Neuronal stem cell (in vitro differentiated cells): Measurements from ENCODE around the gene ALS2.
"Not testable (repeated sequence)": the region's sequence is repeated elsewhere in the genome, so short reads cannot be mapped to it uniquely, and the experiment has no call there.

ENCODE experiments used
- DNase-seq: peaks from one replicate; pipeline ENCODE4 v3.0.0-alpha.2; 2013; ENCODE audit warnings: low spot score
- H2AFZ ChIP-seq: one replicate; pipeline ENCODE4 v1.6.1; 2013; ENCODE audit warnings: mild to moderate bottlenecking, low read length, inconsistent platforms
- H2AK5ac ChIP-seq: 2 replicates; pipeline ENCODE4 v1.6.1; 2013; ENCODE audit warnings: low read depth, mild to moderate bottlenecking, inconsistent platforms, low read length, moderate library complexity, mixed read lengths
- H2BK120ac ChIP-seq: 2 replicates; pipeline ENCODE4 v1.6.1; 2013; ENCODE audit warnings: low read depth, mild to moderate bottlenecking, inconsistent platforms, low read length, moderate library complexity, mixed read lengths
- H2BK12ac ChIP-seq: one replicate; pipeline ENCODE4 v1.6.1; 2013; ENCODE audit warnings: low read length, inconsistent platforms
- H2BK15ac ChIP-seq: 2 replicates; pipeline ENCODE4 v1.6.1; 2013; ENCODE audit warnings: mild to moderate bottlenecking, low read length, inconsistent platforms, mixed read lengths
- H2BK5ac ChIP-seq: one replicate; pipeline ENCODE4 v1.6.1; 2013; ENCODE audit warnings: inconsistent platforms, mild to moderate bottlenecking, low read length, moderate library complexity
- H3K14ac ChIP-seq: one replicate; pipeline ENCODE4 v1.6.1; 2013; ENCODE audit warnings: low read length, inconsistent platforms
- H3K18ac ChIP-seq: 2 replicates; pipeline ENCODE4 v1.6.1; 2013; ENCODE audit warnings: low read length, inconsistent platforms
- H3K23ac ChIP-seq: 2 replicates; pipeline ENCODE4 v1.6.1; 2013; ENCODE audit warnings: low read depth, mild to moderate bottlenecking, mixed read lengths, low read length, inconsistent platforms; ENCODE audit not compliant: poor library complexity
- H3K27ac ChIP-seq: replicated peaks from 3 replicates; pipeline ENCODE4 v1.5.1; 2013; ENCODE audit warnings: low read length, inconsistent platforms
- H3K27me3 ChIP-seq, 3 experiments: 2 replicates each; pipeline ENCODE4 v1.6.1; 2013; ENCODE audit warnings: low read length in 3 of 3, mild to moderate bottlenecking in 2 of 3, inconsistent platforms in 1 of 3, low read depth in 1 of 3, mixed read lengths in 1 of 3, moderate library complexity in 1 of 3; ENCODE audit not compliant: control insufficient read depth in 3 of 3, insufficient read depth in 3 of 3
- H3K36me3 ChIP-seq, 2 donors: replicated peaks in 1 of 2; 2 replicates each; pipeline ENCODE4 v1.6.1; 2013; ENCODE audit warnings: low read length in 2 of 2; ENCODE audit not compliant: control insufficient read depth in 2 of 2, insufficient read depth in 2 of 2
- H3K4ac ChIP-seq: 2 replicates; pipeline ENCODE4 v1.6.1; 2013; ENCODE audit warnings: inconsistent platforms, mild to moderate bottlenecking, low read length, moderate library complexity
- H3K4me1 ChIP-seq, 2 donors: 1 replicate in 1 of 2; 2 replicates in 1 of 2; pipeline ENCODE4 v1.6.1; 2013; ENCODE audit warnings: low read length in 2 of 2, low read depth in 1 of 2; ENCODE audit not compliant: control insufficient read depth in 2 of 2, insufficient read depth in 1 of 2
- H3K4me2 ChIP-seq: one replicate; pipeline ENCODE4 v1.6.1; 2013; ENCODE audit warnings: mild to moderate bottlenecking, low read length, inconsistent platforms; ENCODE audit not compliant: insufficient read depth, poor library complexity, severe bottlenecking
- H3K4me3 ChIP-seq, 2 donors: 2 replicates each; pipeline ENCODE4 v1.5.1; 2013; ENCODE audit warnings: low read length in 2 of 2, mild to moderate bottlenecking in 2 of 2, inconsistent platforms in 1 of 2, moderate library complexity in 1 of 2
- H3K79me1 ChIP-seq: one replicate; pipeline ENCODE4 v1.6.1; 2013; ENCODE audit warnings: low read depth, mild to moderate bottlenecking, inconsistent platforms, low read length, moderate library complexity
- H3K9ac ChIP-seq: one replicate; pipeline ENCODE4 v1.6.1; 2013; ENCODE audit warnings: mild to moderate bottlenecking, low read depth, low read length, inconsistent platforms; ENCODE audit not compliant: poor library complexity
- H3K9me3 ChIP-seq, 2 donors: replicated peaks in 1 of 2; 2 replicates each; pipeline versions ENCODE3 to v1.6.1; 2013; ENCODE audit warnings: low read length in 2 of 2, mild to moderate bottlenecking in 2 of 2, inconsistent platforms in 1 of 2, low read depth in 1 of 2, mixed read lengths in 1 of 2, moderate library complexity in 1 of 2; ENCODE audit not compliant: control insufficient read depth in 2 of 2, insufficient read depth in 1 of 2
- H4K8ac ChIP-seq: one replicate; pipeline ENCODE4 v1.6.1; 2013; ENCODE audit warnings: low read depth, mild to moderate bottlenecking, inconsistent platforms, low read length, moderate library complexity
- H4K91ac ChIP-seq: one replicate; pipeline ENCODE4 v1.6.1; 2013; ENCODE audit warnings: low read length, low read depth, mild to moderate bottlenecking, inconsistent platforms; ENCODE audit not compliant: poor library complexity
- WGBS, 2 donors: extraction: QIAGEN DNeasy Blood & Tissue Kit; methylation state at CpG; one replicate each; pipeline ENCODE4 v1.1.7; 2013; ENCODE audit warnings: missing lambda C conversion rate in 2 of 2, mixed read lengths in 1 of 2; ENCODE audit not compliant: insufficient read length in 2 of 2, insufficient replicate concordance in 1 of 2; ENCODE audit errors: extremely low coverage in 2 of 2; 5-methylcytosine and 5-hydroxymethylcytosine counted together

ALS2 gene

GRCh38 chr2:201807452-201807999, 26.8 kb upstream of the ALS2 start:
- no peaks in the 10 kb centered on the region for H3K36me3 ChIP-seq
- H3K4me3 ChIP-seq = no peak overlapping the region
- no peak overlapping the region for H2AK5ac ChIP-seq
- no peak overlapping the region for H3K14ac ChIP-seq
- no peak for DNase-seq
- no peak overlapping the region for H2BK15ac ChIP-seq
- WGBS, 2 donors = no CpG with 5 or more reads among the region's 8 CpGs
- no peak overlapping the region for H2AFZ ChIP-seq
- H3K9ac ChIP-seq = no peak overlapping the region
- no peak overlapping the region for H2BK5ac ChIP-seq
- H3K4ac ChIP-seq = no peak overlapping the region
- H2BK12ac ChIP-seq = no peak overlapping the region
- no peak overlapping the region for H2BK120ac ChIP-seq
- H3K18ac ChIP-seq = no peak overlapping the region
- H4K8ac ChIP-seq = no peak overlapping the region
- H3K27me3 ChIP-seq = peaks cover 0 to 50% (median 2%) of the 10 kb centered on the region in 3 experiments
- H3K27ac ChIP-seq = no peak overlapping the region
- H3K4me1 ChIP-seq = peaks cover 0 to 6% of the 10 kb centered on the region in 2 donors
- H3K4me2 ChIP-seq = no peak overlapping the region
- no peak overlapping the region for H3K23ac ChIP-seq
- H3K9me3 ChIP-seq = no peaks in the 10 kb centered on the region
- no peaks in the 10 kb centered on the region for H3K79me1 ChIP-seq
- H4K91ac ChIP-seq = no peak overlapping the region

GRCh38 chr2:201806442-201807170, 25.9 kb upstream of the ALS2 start, which contains the start of gene CDK15:
Gene CDK15, plus strand, starts transcription at chr2:201806537. Its CDS starts 128 bp downstream, at chr2:201806665.
- Histone ChIP-seq H2AFZ (no peak within 1 kb of the TSS), H3K23ac (no peak within 1 kb of the TSS), H3K18ac (no peak within 1 kb of the TSS), H2BK5ac (no peak within 1 kb of the TSS), H3K27ac (no peak within 1 kb of the TSS), H3K79me1 (no peaks in the 10 kb centered on the region), H2BK15ac (no peak within 1 kb of the TSS), H3K4me1 (peaks cover 0 to 6% of the 10 kb centered on the region in 2 donors), H3K4me2 (no peak within 1 kb of the TSS), H3K36me3 (no peaks in the 10 kb centered on the region), H3K4ac (no peak within 1 kb of the TSS), H4K91ac (no peak within 1 kb of the TSS), H3K27me3 (peaks cover 0 to 47% (median 2%) of the 10 kb centered on the region in 3 experiments), H3K9ac (no peak within 1 kb of the TSS), H2BK120ac (no peak within 1 kb of the TSS), H3K14ac (peak within 1 kb of the TSS; percentile 0), H3K9me3 (no peaks in the 10 kb centered on the region), H2AK5ac (no peak within 1 kb of the TSS), H2BK12ac (no peak within 1 kb of the TSS), H3K4me3 (no peak within 1 kb of the TSS), H4K8ac (no peak within 1 kb of the TSS)
- WGBS, 2 donors = no CpG with 5 or more reads among the region's 10 CpGs
- no peak for DNase-seq

GRCh38 chr2:201798914-201799285, 18.2 kb upstream of the ALS2 start:
- H3K79me1 ChIP-seq, H3K4me1 ChIP-seq, H3K27ac ChIP-seq, H3K14ac ChIP-seq, H2AK5ac ChIP-seq, H4K8ac ChIP-seq, H2BK120ac ChIP-seq, DNase-seq, H3K18ac ChIP-seq, H3K9ac ChIP-seq, H2BK5ac ChIP-seq, H4K91ac ChIP-seq, H3K4me2 ChIP-seq, H2BK12ac ChIP-seq, H3K4me3 ChIP-seq, H2AFZ ChIP-seq, H3K9me3 ChIP-seq, H3K23ac ChIP-seq, H3K4ac ChIP-seq, H3K36me3 ChIP-seq, H3K27me3 ChIP-seq, H2BK15ac ChIP-seq: not testable (repeated sequence)
- no CpG with 5 or more reads among the region's 2 CpGs for WGBS, 2 donors

- Histone ChIP-seq H3K4me3 (no peak overlapping the region), H3K9me3 (no peaks in the 10 kb centered on the region), H2AK5ac (no peak overlapping the region), H2BK5ac (no peak overlapping the region), H4K8ac (no peak overlapping the region), H3K18ac (no peak overlapping the region), H4K91ac (no peak overlapping the region), H3K9ac (no peak overlapping the region), H3K14ac (no peak overlapping the region), H3K27me3 (peaks cover 0 to 7% (median 0%) of the 10 kb centered on the region in 3 experiments), H3K4me2 (no peak overlapping the region), H2BK15ac (no peak overlapping the region), H3K79me1 (no peaks in the 10 kb centered on the region), H3K4ac (no peak overlapping the region), H2BK12ac (no peak overlapping the region), H2BK120ac (no peak overlapping the region), H3K27ac (no peak overlapping the region), H3K4me1 (no peaks in the 10 kb centered on the region), H3K36me3 (no peaks in the 10 kb centered on the region), H3K23ac (no peak overlapping the region), H2AFZ (no peak overlapping the region)
- WGBS, 2 donors = no CpG with 5 or more reads among the region's 7 CpGs
- no peak for DNase-seq
Observed at GRCh38 chr2:201798252-201798913, 17.6 kb upstream of the ALS2 start.
